WERI-Rb-1 (cell line): ENCODE data around the gene ZSCAN5A.
A peak's percentile ranks its signal among the peaks of the same experiment; 100 is the strongest.
"Not testable (repeated sequence)": the region's sequence is repeated elsewhere in the genome, so short reads cannot be mapped to it uniquely, and the experiment has no call there.

ENCODE experiments used
- DNase-seq: peaks from one replicate; pipeline ENCODE4 v3.0.0-alpha.2; 2020
- H3K27ac ChIP-seq: fragments of 250-450 bp; sonication (Bioruptor Pico); 2 replicates; pipeline ENCODE4 v1.5.1; 2020; ENCODE audit warnings: mild to moderate bottlenecking, moderate library complexity
- H3K27me3 ChIP-seq: fragments of 250-450 bp; sonication (Bioruptor Pico); 2 replicates; pipeline ENCODE4 v1.5.1; 2021; ENCODE audit warnings: mild to moderate bottlenecking, low read depth, moderate library complexity; ENCODE audit not compliant: insufficient read depth, severe bottlenecking
- H3K36me3 ChIP-seq: fragments of 250-450 bp; sonication (Bioruptor Pico); 2 replicates; pipeline ENCODE4 v1.5.1; 2020; ENCODE audit warnings: mild to moderate bottlenecking, moderate library complexity
- H3K4me3 ChIP-seq: 2 replicates; pipeline ENCODE4 v1.5.1; 2011; ENCODE audit warnings: low read depth, mild to moderate bottlenecking, control low read depth, low read length
- H3K9me3 ChIP-seq: fragments of 250-450 bp; sonication (Bioruptor Pico); 2 replicates; pipeline ENCODE4 v1.5.1; 2021; ENCODE audit warnings: mild to moderate bottlenecking, moderate library complexity; ENCODE audit not compliant: severe bottlenecking
- TF ChIP-seq, protein P1 (sequence below): IDR thresholded peaks from 2 replicates; pipeline ENCODE4 v1.5.1; 2011; ENCODE audit warnings: low read depth, mild to moderate bottlenecking, control low read depth, inconsistent platforms, low read length

The ZSCAN5A gene

DNA sequence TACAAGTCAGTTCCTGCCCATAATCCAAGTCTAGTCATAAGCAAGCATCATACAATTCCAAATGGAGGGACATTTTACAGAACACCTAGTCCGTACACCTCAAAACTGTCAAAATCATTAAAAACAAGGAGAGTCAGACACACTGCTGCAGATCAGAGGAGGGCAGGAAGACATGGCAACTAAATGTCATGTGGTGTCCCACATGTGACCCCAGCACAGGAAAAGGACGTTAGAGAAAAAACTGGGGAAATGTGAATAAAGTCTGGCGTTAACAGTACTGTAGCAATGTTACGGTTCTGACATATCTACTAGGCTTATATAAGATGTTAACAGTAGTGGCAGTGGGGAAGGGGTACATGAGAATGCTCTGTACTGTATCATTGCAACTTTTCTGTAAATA is 2.3 kb downstream of the ZSCAN5A start:
- DNase-seq: no peak
- TF ChIP-seq, protein P1, sequence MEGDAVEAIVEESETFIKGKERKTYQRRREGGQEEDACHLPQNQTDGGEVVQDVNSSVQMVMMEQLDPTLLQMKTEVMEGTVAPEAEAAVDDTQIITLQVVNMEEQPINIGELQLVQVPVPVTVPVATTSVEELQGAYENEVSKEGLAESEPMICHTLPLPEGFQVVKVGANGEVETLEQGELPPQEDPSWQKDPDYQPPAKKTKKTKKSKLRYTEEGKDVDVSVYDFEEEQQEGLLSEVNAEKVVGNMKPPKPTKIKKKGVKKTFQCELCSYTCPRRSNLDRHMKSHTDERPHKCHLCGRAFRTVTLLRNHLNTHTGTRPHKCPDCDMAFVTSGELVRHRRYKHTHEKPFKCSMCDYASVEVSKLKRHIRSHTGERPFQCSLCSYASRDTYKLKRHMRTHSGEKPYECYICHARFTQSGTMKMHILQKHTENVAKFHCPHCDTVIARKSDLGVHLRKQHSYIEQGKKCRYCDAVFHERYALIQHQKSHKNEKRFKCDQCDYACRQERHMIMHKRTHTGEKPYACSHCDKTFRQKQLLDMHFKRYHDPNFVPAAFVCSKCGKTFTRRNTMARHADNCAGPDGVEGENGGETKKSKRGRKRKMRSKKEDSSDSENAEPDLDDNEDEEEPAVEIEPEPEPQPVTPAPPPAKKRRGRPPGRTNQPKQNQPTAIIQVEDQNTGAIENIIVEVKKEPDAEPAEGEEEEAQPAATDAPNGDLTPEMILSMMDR: no peak
- H3K27me3 ChIP-seq: no peaks in the 10 kb centered on the region
- H3K27ac ChIP-seq: no peak overlapping the region
- no peaks in the 10 kb centered on the region for H3K9me3 ChIP-seq
- no peaks in the 10 kb centered on the region for H3K36me3 ChIP-seq
- no peak overlapping the region for H3K4me3 ChIP-seq

DNA sequence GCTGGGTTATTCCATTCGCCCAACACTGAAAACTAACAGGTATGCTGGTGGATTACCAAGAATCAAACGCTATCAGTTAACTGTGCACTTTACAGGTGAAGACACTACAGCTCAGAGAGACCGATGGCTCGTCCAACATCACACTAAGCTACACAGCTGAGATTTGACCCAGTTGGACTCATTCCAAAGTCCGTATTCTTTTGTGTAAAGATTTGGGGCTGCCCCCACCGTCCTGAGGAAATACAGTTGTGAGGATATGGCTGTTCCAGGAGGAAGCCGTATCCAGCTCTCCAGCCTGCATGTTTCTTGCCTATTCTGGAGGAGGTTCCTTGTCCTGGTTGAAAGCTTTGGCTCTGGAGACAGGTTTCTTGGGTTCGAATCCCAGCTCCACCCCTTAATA is 4.2 kb downstream of the ZSCAN5A start:
- Histone ChIP-seq H3K4me3 (no peak overlapping the region), H3K27me3 (no peaks in the 10 kb centered on the region)
- TF ChIP-seq, protein P1: no peak

DNA sequence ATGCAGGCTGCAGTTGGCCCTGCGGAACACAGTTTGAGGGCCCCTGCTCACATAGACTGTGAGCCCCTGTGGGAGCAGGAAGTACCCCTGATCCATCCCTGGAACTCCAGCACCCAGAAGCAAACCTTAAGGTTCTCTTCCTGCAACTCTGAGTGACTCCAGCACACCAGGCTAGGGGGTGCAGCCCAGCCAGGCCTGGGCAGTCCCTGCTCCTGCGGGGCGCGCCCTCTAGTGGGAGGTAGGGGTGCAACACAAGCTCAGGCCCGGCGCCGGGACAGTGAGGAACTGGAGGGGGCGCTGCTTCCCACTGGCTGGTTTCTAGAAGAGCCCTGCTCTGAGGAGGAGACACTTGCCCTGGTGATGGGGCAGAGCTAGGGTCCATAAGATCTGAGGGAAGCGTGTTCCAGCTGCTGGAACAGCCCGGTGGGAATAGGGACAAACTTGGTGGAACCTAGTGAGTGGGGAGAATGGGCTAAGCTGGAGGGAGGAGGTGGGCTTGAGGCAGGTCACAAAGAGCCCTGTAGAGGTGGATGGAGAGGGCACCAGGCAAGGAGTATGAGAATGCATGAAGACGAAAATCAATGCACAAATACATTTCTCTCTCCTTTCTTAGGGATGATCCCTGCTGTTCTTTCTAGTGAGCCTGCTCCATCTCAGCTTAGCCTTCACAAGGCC is 5.0 kb downstream of the ZSCAN5A start:
- Histone ChIP-seq H3K4me3 (no peak overlapping the region), H3K27me3 (no peaks in the 10 kb centered on the region), H3K9me3 (no peaks in the 10 kb centered on the region), H3K36me3 (no peaks in the 10 kb centered on the region), H3K27ac (no peak overlapping the region)
- peak; percentile 69 for DNase-seq
- TF ChIP-seq, protein P1: peak; percentile 92

More for the DNA sequence above, 4.2 kb downstream of the ZSCAN5A start:
- H3K27ac ChIP-seq: no peak overlapping the region
- H3K36me3 ChIP-seq: no peaks in the 10 kb centered on the region
- DNase-seq: no peak
- H3K9me3 ChIP-seq: no peaks in the 10 kb centered on the region

DNA sequence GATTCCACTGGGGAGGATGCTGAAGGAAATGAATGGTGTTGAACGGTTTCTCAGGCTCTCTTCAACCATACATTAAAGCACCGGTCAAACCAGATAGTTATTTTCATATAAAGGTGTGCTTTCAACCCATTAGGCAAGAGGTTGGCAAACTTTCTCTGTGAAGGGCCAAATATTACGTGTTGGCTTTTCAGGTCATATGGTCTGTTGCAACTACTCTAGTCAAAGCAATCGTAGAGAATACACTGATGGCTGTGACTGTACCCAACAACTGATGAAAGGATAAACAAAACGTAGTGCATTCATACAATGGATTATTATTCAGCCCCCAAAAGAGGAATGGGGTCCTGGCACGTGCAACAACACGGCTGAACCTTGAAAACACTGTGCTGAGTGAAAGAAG is 5.8 kb downstream of the ZSCAN5A start:
- DNase-seq: no peak
- TF ChIP-seq, protein P1: no peak
- H3K36me3 ChIP-seq: no peaks in the 10 kb centered on the region
- H3K4me3 ChIP-seq: no peak overlapping the region
- H3K27ac ChIP-seq: no peak overlapping the region
- no peaks in the 10 kb centered on the region for H3K9me3 ChIP-seq
- H3K27me3 ChIP-seq: no peaks in the 10 kb centered on the region

DNA sequence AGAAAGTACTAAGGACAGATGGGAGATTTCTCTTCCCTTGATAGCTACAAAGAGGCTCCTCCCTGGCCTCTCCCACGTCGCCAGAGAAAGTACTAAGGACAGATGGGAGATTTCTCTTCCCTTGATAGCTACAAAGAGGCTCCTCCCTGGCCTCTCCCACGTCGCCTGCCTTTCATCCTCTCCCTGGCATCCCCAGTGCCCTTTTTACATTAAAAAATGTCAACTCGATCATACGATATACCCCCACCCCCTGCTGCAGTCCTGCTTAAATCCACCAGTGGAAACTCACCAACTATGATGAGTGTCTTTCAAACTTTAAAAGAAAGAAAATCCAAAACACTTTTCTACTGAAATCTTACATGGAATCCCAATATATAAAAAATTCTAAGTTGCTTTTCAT is 7.6 kb downstream of the ZSCAN5A start:
- H3K36me3 ChIP-seq, H3K27me3 ChIP-seq, H3K4me3 ChIP-seq, H3K27ac ChIP-seq, H3K9me3 ChIP-seq: not testable (repeated sequence)
- DNase-seq: peak; percentile 15

DNA sequence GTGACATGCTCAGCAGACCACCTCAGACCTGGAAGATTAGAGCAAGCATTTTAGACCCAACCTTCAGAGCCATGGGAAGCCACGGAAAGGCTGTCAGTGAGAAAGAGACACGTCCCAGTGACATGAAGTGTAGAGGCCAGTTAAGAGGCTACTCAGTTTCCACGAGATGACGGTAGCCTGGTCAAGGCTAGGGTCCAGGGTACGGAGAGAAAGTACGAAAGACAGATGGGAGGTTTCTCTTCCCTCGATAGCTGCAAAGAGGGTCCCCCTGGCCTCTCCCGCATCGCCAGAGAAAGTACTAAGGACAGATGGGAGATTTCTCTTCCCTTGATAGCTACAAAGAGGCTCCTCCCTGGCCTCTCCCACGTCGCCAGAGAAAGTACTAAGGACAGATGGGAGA is 8.6 kb downstream of the ZSCAN5A start:
- no peaks in the 10 kb centered on the region for H3K9me3 ChIP-seq
- H3K27me3 ChIP-seq: no peaks in the 10 kb centered on the region
- DNase-seq: no peak
- H3K27ac ChIP-seq: no peak overlapping the region
- H3K36me3 ChIP-seq: no peaks in the 10 kb centered on the region
- TF ChIP-seq, protein P1: no peak
- H3K4me3 ChIP-seq: no peak overlapping the region
